GM19468 (cell line): Measurements from ENCODE around the gene TMEM200B.
"Not testable (repeated sequence)": the region's sequence is repeated elsewhere in the genome, so short reads cannot be mapped to it uniquely, and the experiment has no call there.

ENCODE experiments used
- ATAC-seq: cut with Tn5 transposase; IDR thresholded peaks from one replicate; pipeline ENCODE4 v1.9.1; 2021; ENCODE audit warnings: mild to moderate bottlenecking, moderate library complexity, moderate number of reproducible peaks; ENCODE audit not compliant: unreplicated experiment; ENCODE audit errors: extremely low read depth

Gene TMEM200B

GRCh38 chr1:29123887-29124365, at the start of gene TMEM200B:
TSS of gene TMEM200B (minus strand) at chr1:29123903. CDS start at chr1:29121828, 2,075 bp downstream.
- no peak for ATAC-seq

- no peak for ATAC-seq
Observed at GRCh38 chr1:29172415-29172939, 48.8 kb upstream of the TMEM200B start.

GRCh38 chr1:29171521-29171920, 47.8 kb upstream of the TMEM200B start:
- ATAC-seq, result no peak

GRCh38 chr1:29171089-29171488, 47.4 kb upstream of the TMEM200B start:
- ATAC-seq, result no peak

- ATAC-seq, result no peak
Observed at GRCh38 chr1:29169976-29170375, 46.3 kb upstream of the TMEM200B start.

- no peak for ATAC-seq
Observed at GRCh38 chr1:29167904-29168303, 44.2 kb upstream of the TMEM200B start.

GRCh38 chr1:29166291-29166878, 42.7 kb upstream of the TMEM200B start:
- no peak for ATAC-seq

- ATAC-seq, result no peak
Observed at GRCh38 chr1:29164588-29164987, 40.9 kb upstream of the TMEM200B start.

- ATAC-seq, result no peak
Observed at GRCh38 chr1:29162476-29163138, 38.9 kb upstream of the TMEM200B start.

- no peak for ATAC-seq
Observed at GRCh38 chr1:29162025-29162424, 38.3 kb upstream of the TMEM200B start.

- no peak for ATAC-seq
Observed at GRCh38 chr1:29159773-29160172, 36.1 kb upstream of the TMEM200B start.

GRCh38 chr1:29157269-29157601, 33.5 kb upstream of the TMEM200B start:
- ATAC-seq, result no peak

- no peak for ATAC-seq
Observed at GRCh38 chr1:29156543-29157268, 33.0 kb upstream of the TMEM200B start.

- no peak for ATAC-seq
Observed at GRCh38 chr1:29152046-29152805, 28.5 kb upstream of the TMEM200B start.

- not testable (repeated sequence) for ATAC-seq
Observed at GRCh38 chr1:29150346-29150745, 26.6 kb upstream of the TMEM200B start.

- ATAC-seq, result no peak
Observed at GRCh38 chr1:29148656-29149491, 25.2 kb upstream of the TMEM200B start.

GRCh38 chr1:29145739-29146437, 22.2 kb upstream of the TMEM200B start:
- no peak for ATAC-seq

- no peak for ATAC-seq
Observed at GRCh38 chr1:29144178-29144577, 20.5 kb upstream of the TMEM200B start.

- ATAC-seq, result no peak
Observed at GRCh38 chr1:29142714-29143113, 19.0 kb upstream of the TMEM200B start.
